ENCODE results near the gene SPAG8. TPM values are rescaled to one million over a fixed set of nuclear protein-coding genes. Genes with fewer than 3 reads are reported as not detected.

SPAG8 gene
- total RNA-seq, 1 donor from 2014 or later = not detected

GRCh38 chr9:35769763-35770162 is 42.3 kb downstream of the SPAG8 start:
- Mint-ChIP-seq H3K27ac (ENCODE audit: unreplicated experiment) (no peak overlapping the region), H3K9me3 (ENCODE audit: unreplicated experiment) (no peaks in the 10 kb centered on the region), H3K4me1 (ENCODE audit: low read depth, unreplicated experiment) (no peaks in the 10 kb centered on the region), H3K36me3 (ENCODE audit: unreplicated experiment) (no peaks in the 10 kb centered on the region), H3K27me3 (ENCODE audit: unreplicated experiment) (no peaks in the 10 kb centered on the region), H3K4me3 (ENCODE audit: unreplicated experiment) (no peak overlapping the region)
- no peak for DNase-seq
- TF ChIP-seq, protein P1, sequence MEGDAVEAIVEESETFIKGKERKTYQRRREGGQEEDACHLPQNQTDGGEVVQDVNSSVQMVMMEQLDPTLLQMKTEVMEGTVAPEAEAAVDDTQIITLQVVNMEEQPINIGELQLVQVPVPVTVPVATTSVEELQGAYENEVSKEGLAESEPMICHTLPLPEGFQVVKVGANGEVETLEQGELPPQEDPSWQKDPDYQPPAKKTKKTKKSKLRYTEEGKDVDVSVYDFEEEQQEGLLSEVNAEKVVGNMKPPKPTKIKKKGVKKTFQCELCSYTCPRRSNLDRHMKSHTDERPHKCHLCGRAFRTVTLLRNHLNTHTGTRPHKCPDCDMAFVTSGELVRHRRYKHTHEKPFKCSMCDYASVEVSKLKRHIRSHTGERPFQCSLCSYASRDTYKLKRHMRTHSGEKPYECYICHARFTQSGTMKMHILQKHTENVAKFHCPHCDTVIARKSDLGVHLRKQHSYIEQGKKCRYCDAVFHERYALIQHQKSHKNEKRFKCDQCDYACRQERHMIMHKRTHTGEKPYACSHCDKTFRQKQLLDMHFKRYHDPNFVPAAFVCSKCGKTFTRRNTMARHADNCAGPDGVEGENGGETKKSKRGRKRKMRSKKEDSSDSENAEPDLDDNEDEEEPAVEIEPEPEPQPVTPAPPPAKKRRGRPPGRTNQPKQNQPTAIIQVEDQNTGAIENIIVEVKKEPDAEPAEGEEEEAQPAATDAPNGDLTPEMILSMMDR (IDR thresholded peaks at IDR 0.05; ENCODE audit: partially characterized antibody, unreplicated experiment) = no peak

DNA sequence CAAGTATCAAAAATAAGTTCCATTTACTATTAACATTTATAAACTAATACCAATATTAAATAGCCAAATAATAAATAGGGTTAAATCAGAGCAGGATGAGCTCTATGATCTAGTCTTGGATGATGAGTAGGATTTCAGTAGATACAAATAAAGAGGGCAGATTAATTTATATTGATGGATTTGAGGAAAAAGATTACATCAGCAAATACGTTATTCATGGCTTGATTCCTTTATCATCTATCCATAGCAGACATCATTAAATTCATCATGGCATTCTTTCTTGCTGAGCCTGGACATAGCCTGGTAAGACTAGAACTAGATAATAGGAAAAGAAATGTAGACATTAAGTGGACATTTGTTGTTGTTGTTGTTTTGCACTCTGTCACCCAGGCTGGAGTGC is 44.6 kb downstream of the SPAG8 start:
- H3K4me1 Mint-ChIP-seq (ENCODE audit: low read depth, unreplicated experiment) = no peaks in the 10 kb centered on the region
- no peaks in the 10 kb centered on the region for H3K27me3 Mint-ChIP-seq (ENCODE audit: unreplicated experiment)
- TF ChIP-seq, protein P1 (IDR thresholded peaks at IDR 0.05; ENCODE audit: partially characterized antibody, unreplicated experiment) = no peak
- H3K27ac Mint-ChIP-seq (ENCODE audit: unreplicated experiment) = no peak overlapping the region
- H3K9me3 Mint-ChIP-seq (ENCODE audit: unreplicated experiment) = no peaks in the 10 kb centered on the region
- no peaks in the 10 kb centered on the region for H3K36me3 Mint-ChIP-seq (ENCODE audit: unreplicated experiment)
- no peak for DNase-seq
- H3K4me3 Mint-ChIP-seq (ENCODE audit: unreplicated experiment) = no peak overlapping the region

DNA sequence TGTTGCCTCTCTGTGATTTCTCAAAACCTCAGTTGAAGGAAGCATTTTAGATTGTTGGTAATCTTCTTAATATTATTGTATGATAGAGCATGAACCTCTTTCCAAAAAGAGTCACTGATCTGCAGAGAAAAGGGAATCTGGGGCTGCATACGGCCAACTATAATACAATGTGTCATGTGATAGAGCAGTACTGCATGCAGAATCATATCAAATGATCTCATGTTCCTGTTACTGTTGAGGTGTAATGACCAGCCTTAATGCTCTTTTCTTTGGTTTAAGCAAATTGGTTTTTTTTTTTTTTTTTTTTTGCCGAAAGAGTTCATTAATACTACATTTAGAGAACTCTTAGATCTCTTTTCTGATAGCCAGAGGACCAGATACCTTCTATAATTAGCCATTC is 45.1 kb downstream of the SPAG8 start:
- H3K27me3 Mint-ChIP-seq (ENCODE audit: unreplicated experiment) = no peaks in the 10 kb centered on the region
- H3K9me3 Mint-ChIP-seq (ENCODE audit: unreplicated experiment) = no peaks in the 10 kb centered on the region
- DNase-seq = no peak
- H3K27ac Mint-ChIP-seq (ENCODE audit: unreplicated experiment) = no peak overlapping the region
- no peak overlapping the region for H3K4me3 Mint-ChIP-seq (ENCODE audit: unreplicated experiment)
- H3K36me3 Mint-ChIP-seq (ENCODE audit: unreplicated experiment) = no peaks in the 10 kb centered on the region
- no peaks in the 10 kb centered on the region for H3K4me1 Mint-ChIP-seq (ENCODE audit: low read depth, unreplicated experiment)
- TF ChIP-seq, protein P1 (IDR thresholded peaks at IDR 0.05; ENCODE audit: partially characterized antibody, unreplicated experiment) = no peak

- TF ChIP-seq, protein P1 (IDR thresholded peaks at IDR 0.05; ENCODE audit: partially characterized antibody, unreplicated experiment) = no peak
- peaks cover 3% of the 10 kb centered on the region for H3K4me1 Mint-ChIP-seq (ENCODE audit: low read depth, unreplicated experiment)
- H3K27me3 Mint-ChIP-seq (ENCODE audit: unreplicated experiment) = no peaks in the 10 kb centered on the region
- no peak overlapping the region for H3K27ac Mint-ChIP-seq (ENCODE audit: unreplicated experiment)
- H3K36me3 Mint-ChIP-seq (ENCODE audit: unreplicated experiment) = no peaks in the 10 kb centered on the region
- no peak for DNase-seq
- no peak overlapping the region for H3K4me3 Mint-ChIP-seq (ENCODE audit: unreplicated experiment)
- H3K9me3 Mint-ChIP-seq (ENCODE audit: unreplicated experiment) = peaks cover 2% of the 10 kb centered on the region
Observed at GRCh38 chr9:35763803-35764202, 48.3 kb downstream of the SPAG8 start.

GRCh38 chr9:35763181-35763580 is 48.9 kb downstream of the SPAG8 start:
- Mint-ChIP-seq H3K9me3 (ENCODE audit: unreplicated experiment) (peaks cover 4% of the 10 kb centered on the region), H3K4me1 (ENCODE audit: low read depth, unreplicated experiment) (peaks cover 3% of the 10 kb centered on the region), H3K27ac (ENCODE audit: unreplicated experiment) (no peak overlapping the region), H3K27me3 (ENCODE audit: unreplicated experiment) (no peaks in the 10 kb centered on the region), H3K4me3 (ENCODE audit: unreplicated experiment) (no peak overlapping the region), H3K36me3 (ENCODE audit: unreplicated experiment) (no peaks in the 10 kb centered on the region)
- TF ChIP-seq, protein P1 (IDR thresholded peaks at IDR 0.05; ENCODE audit: partially characterized antibody, unreplicated experiment) = no peak
- DNase-seq = no peak
